HG03342 (cell line): ENCODE measurements around the gene DEXI.
A peak's percentile ranks its signal among the peaks of the same experiment; 100 is the strongest.
"Not testable (repeated sequence)": the region's sequence is repeated elsewhere in the genome, so short reads cannot be mapped to it uniquely, and the experiment has no call there.

Experiments
- ATAC-seq: cut with Tn5 transposase; IDR thresholded peaks from one replicate; pipeline ENCODE4 v1.9.1; 2021; ENCODE audit warnings: mild to moderate bottlenecking, moderate library complexity; ENCODE audit not compliant: unreplicated experiment

The DEXI gene

DNA sequence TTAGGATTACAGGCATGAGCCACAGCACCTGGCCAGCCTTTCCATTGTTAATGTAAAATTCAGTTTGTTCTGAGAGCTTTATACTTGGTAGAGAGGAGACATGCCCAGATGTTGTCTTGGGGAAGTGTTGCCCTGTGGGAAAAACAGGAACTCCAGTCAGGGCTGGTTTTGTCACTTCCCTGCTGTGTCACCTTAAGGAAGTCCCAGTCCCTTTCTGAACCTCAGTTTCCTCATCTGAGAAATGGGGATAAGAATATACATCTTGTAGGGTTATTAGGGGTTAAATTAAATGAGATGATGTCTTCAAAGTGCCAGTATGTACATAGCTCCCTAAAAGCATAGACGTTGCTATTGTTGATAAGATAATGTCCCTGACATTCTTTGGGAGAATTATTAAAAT is 27.3 kb upstream of the DEXI start:
- ATAC-seq: no peak

DNA sequence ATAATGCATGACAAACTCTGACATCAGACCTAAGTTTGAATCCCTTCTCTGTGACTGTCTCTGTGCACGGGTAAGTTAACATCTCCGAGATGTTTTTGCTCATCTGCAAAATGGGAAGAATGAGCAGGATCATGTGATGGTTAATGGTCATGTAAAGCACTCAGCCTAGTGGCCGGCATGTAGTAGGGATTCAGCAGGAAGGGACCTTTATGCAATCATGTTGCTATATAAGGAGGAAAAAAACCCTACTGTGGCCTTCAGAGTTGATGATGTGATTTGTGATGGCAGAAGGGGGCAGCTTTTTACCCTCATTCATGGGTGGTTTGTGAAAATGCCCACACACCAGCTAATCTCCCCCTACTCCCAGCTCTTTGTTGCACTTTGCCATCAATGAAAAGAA is 26.2 kb upstream of the DEXI start:
- ATAC-seq: no peak

DNA sequence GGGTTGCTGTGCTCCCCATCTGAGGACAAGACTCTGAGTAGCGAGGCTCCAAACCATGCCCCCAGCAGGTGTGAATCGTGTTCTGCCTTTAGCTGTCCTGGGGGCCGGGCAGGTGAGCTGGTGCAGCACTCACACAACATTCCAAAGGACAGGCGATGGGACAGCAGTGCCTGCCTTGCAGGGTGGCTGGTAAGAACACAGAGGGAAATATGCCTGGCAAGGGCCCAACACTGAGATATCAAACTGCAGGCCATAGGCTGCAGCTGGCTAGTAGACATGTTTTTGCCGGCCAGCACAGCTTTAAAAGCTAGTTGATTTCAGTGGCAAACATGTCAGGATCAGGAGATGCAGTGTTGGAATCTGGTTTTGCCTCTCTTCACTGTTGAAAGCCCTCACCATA is 25.7 kb upstream of the DEXI start:
- no peak for ATAC-seq

DNA sequence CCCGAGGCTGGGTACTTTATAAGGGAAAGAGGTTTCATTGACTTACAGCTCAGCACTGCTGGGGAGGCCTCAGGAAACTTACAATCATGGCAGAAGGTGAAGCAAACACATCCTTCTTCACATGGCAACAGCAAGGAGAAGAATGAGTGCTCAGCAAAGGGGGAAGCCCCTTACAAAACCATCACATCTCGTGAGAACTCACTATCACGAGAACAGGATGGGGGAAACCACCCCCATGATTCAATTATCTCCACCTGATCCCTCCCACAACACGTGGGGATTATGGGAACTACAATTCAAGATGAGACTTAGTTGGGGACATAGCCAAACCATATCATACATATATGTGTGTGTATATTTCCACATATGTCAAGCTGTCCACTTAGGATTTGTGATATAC is 24.3 kb upstream of the DEXI start:
- ATAC-seq: not testable (repeated sequence)

GRCh38 chr16:10966129-10966528 is 23.9 kb upstream of the DEXI start:
- no peak for ATAC-seq

- ATAC-seq: peak; percentile 58
Measured at GRCh38 chr16:10965440-10966061, 23.3 kb upstream of the DEXI start.

DNA sequence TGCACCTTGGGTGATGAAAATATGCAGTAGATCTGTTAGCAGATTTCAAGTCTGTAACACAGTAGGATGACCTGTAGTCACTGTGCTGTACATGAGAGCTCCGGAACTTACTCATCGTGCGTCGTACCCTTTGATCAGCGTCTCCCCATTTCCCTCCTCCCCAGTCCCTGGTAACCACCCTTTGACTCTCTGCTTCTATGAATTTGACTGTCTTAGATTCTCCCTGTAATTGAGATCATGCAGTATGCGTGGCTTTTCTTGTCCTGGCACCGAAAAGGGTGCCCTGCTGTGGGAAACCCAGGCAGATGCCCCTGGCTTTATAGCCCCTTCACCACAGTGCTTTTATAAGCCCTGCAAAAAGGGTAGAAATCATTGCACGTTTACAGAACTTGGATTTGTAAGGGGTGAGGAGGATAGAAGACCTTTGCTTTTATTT is 22.6 kb upstream of the DEXI start:
- no peak for ATAC-seq

- ATAC-seq: peak; percentile 54
Measured at GRCh38 chr16:10964039-10964890, 22.0 kb upstream of the DEXI start.

GRCh38 chr16:10961231-10961630 is 19.0 kb upstream of the DEXI start:
- ATAC-seq: no peak

GRCh38 chr16:10959161-10959560 is 16.9 kb upstream of the DEXI start:
- ATAC-seq: no peak

DNA sequence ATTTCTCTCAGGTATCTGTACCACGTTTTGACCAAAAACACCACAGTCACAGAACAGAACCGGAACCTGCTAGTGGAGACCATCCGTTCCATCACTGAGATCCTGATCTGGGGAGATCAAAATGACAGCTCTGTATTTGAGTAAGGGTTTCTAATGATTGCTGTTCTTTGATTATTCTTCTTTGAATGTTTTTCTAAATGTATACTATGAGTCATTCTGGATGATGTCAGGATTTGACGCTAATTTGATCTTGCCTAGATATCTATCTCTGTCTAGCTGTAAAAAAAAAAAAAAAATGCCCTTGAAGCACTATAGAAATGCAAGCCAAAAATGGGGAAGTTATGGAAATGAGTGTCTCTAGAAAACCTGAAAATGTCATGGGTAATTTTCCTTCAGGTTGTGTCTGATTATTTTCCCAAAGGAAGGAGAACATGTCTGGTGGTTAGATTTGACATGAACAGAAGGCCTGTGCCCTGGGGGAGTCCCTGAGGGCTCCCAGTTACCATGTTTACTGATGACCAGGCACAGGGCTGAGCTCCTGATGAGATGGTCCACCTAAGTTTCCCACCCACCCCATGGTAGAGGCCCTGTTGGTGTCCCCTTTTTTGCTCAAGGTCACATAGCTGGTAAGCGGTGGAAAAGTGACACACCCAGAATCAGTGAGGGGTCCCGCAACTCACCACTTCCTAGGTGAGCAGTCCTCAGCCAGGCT is 15.7 kb upstream of the DEXI start:
- ATAC-seq: no peak

DNA sequence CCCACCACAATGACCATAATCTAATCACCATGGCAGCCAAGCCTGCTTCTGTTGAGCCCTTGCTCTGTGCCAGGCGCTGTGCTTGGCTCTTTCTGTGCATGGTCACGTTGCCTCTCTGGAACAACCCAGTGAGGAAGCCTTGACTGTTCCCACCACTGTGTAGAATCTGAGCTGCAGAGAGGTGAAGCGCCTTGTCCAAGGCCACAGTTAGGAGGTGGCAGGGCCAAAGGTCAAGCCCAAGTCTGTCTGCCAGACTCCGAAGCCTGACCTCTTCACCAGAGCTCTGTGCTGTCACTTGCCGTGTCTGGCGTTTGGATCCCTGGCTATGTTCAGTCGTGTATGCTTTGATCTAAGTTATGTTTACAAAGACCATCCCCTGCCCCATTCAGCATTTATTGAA is 12.6 kb upstream of the DEXI start:
- no peak for ATAC-seq

GRCh38 chr16:10951026-10951425 is 8.8 kb upstream of the DEXI start:
- ATAC-seq: no peak

- no peak for ATAC-seq
Measured at GRCh38 chr16:10950393-10950792, 8.1 kb upstream of the DEXI start.

GRCh38 chr16:10949424-10949970 is 7.2 kb upstream of the DEXI start:
- peak; percentile 75 for ATAC-seq

DNA sequence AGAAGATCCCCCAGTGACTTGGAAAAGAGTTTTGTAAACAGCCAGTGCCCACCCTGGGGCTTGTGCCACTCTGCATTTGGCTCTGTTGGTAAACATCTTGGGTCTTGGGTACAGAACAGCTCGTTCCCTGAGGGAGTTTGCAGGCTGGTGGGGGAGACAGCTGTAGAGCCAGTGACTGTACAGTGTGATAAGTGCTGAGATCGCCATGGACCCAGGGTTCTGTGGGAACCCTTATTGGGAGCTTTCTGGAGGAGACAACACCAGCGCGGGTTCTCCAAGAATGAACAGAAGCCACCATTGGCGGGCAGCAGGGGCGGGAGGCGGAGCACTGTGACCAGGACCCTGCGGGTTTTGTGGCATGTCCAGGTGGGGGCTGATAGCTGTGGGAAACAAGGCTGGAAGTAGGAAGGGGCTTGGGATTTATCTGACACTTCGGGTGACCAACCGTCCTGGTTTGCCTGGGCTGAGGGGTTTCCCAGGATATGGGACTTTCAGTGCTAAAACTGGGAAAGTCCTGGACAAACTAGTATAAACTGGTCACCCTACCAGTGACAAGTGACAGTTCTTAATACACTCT is 5.0 kb upstream of the DEXI start:
- no peak for ATAC-seq

GRCh38 chr16:10946308-10946707 is 4.0 kb upstream of the DEXI start:
- no peak for ATAC-seq

- no peak for ATAC-seq
Measured at GRCh38 chr16:10945065-10945787, 3.0 kb upstream of the DEXI start.

- peak; percentile 62 for ATAC-seq
Measured at GRCh38 chr16:10944249-10945064, 2.2 kb upstream of the DEXI start, which contains the start of gene CLEC16A. CLEC16A (plus strand) TSS chr16:10944564; CDS start chr16:10944718, 154 bp downstream.

GRCh38 chr16:10943064-10943353 is 741 bp upstream of the DEXI start:
- ATAC-seq: no peak
